Vagina (tissue), 2 donors: ENCODE results near the gene TNS1.

ENCODE experiments used
- CTCF ChIP-seq, 3 experiments: fragments of 450-650 bp in 2 of 3; fragments of 200-600 bp in 1 of 3; sonication (generic) in 1 of 3; IDR thresholded peaks; one replicate each; pipeline ENCODE4 v1.5.1; 2017 to 2019; ENCODE audit warnings: antibody characterized with exemption in 3 of 3, mild to moderate bottlenecking in 2 of 3, moderate library complexity in 2 of 3
- POLR2AphosphoS5 ChIP-seq, 2 donors: sonication (generic); formaldehyde crosslinking; IDR thresholded peaks; one replicate each; pipeline ENCODE4 v1.9.0; 2017; ENCODE audit warnings: antibody characterized with exemption in 2 of 2, mild to moderate bottlenecking in 2 of 2, low read depth in 1 of 2; ENCODE audit not compliant: insufficient read depth in 1 of 2

DNA sequence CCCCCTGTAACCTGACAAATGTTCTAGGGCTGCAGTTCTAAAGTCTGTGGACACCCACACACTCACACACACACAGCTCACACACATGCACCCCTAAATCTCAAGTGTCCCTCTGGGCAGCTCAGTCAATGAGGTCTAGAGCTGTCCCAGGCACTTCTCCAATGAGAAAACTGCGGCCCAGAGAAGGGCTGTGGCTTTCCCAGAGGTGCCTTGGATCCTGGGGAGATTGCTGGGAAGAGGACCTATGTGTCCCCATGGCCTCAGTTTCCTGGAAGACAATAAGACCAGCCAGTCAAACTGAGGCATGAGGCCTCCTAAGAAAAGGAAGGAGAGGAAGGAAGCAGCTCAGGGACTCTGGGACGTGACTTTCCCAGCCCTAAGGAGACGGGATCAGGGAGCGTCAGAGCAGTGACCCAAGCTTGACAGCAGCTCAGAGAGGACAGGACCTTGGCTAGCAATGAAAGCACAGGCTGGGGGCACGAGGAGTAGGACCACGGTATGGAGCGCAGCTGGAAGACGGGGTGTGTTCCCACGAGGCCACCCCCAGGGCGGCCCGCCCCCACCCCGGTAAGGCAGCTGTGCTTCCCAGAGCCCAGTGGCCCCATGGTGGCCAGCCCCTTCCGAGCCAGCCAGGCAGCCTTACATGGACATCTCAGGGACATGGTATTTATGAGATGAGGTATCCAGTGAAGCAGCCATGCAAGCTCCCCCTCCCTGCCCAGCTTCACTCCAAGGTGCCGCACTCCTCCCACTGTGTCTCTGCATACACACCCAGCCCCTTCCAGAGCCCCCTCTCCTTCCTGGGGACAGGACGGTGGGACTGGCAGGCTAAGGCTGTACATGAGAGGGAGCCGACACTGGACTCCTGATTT lies 46.0 kb downstream of the TNS1 start:
- TF ChIP-seq CTCF (IDR thresholded peaks at IDR 0.05) (no peak), POLR2AphosphoS5 (IDR thresholded peaks at IDR 0.05; ENCODE audit: insufficient read depth in 1 of 2, low read depth in 1 of 2) (peak in 1 of 2 donors; percentile 75)
